Gastrocnemius medialis (tissue), 4 donors: ENCODE measurements around the gene ZNF576. TPM values are rescaled to one million over a fixed set of nuclear protein-coding genes. Genes with fewer than 3 reads are reported as not detected.
A peak's percentile ranks its signal among the peaks of the same experiment; 100 is the strongest.
"Not testable (repeated sequence)": the region's sequence is repeated elsewhere in the genome, so short reads cannot be mapped to it uniquely, and the experiment has no call there.

Experiments used
- ATAC-seq, 2 donors: fragments of 150-250 bp; one replicate each; pipeline ENCODE4 v1.9.1; 2016
- DNase-seq, 2 donors: peaks; one replicate each; pipeline ENCODE4 v3.0.0-alpha.2; 2019
- H3K27ac ChIP-seq, 4 donors: fragments of 200-600 bp; sonication (generic); 1 replicate in 1 of 4; 2 replicates in 3 of 4; pipeline ENCODE4 v1.5.1; 2016 to 2018; ENCODE audit warnings: mild to moderate bottlenecking in 2 of 4, moderate library complexity in 1 of 4
- H3K27me3 ChIP-seq, 3 donors: fragments of 200-600 bp; sonication (generic) in 2 of 3; 1 replicate in 1 of 3; 2 replicates in 2 of 3; pipeline versions ENCODE4 v1.5.1 to v1.6.0; 2016 to 2019; ENCODE audit warnings: mild to moderate bottlenecking in 1 of 3, moderate library complexity in 1 of 3
- H3K36me3 ChIP-seq, 2 donors: fragments of 200-600 bp; sonication (generic) in 1 of 2; one replicate each; pipeline ENCODE4 v1.5.1; 2017 to 2018
- H3K4me1 ChIP-seq, 2 donors: fragments of 200-600 bp; sonication (generic) in 1 of 2; one replicate each; pipeline ENCODE4 v1.5.1; 2016 to 2017; ENCODE audit warnings: mild to moderate bottlenecking in 2 of 2
- H3K4me3 ChIP-seq, 4 donors: fragments of 200-600 bp; sonication (generic) in 3 of 4; 1 replicate in 1 of 4; 2 replicates in 3 of 4; pipeline ENCODE4 v1.5.1; 2016 to 2019; ENCODE audit warnings: mild to moderate bottlenecking in 2 of 4
- H3K9me3 ChIP-seq, 3 donors: fragments of 200-600 bp; sonication (generic) in 2 of 3; 1 replicate in 1 of 3; 2 replicates in 2 of 3; pipeline ENCODE4 v1.5.1; 2016 to 2019
- POLR2A ChIP-seq, 2 donors: fragments of 450-650 bp; IDR thresholded peaks; one replicate each; pipeline ENCODE4 v1.6.1; 2017; ENCODE audit warnings: antibody characterized with exemption in 2 of 2, mild to moderate bottlenecking in 2 of 2, moderate library complexity in 2 of 2
- in situ Hi-C, 4 donors: fragments of 200-750 bp; cut with MboI; loops; one replicate each; pipeline versions ENCODE4 v1.15.0 to v1.8.0; 2017; ENCODE audit warnings: low sequenced_read_pairs in 4 of 4
- intact Hi-C: fragments of 100-400 bp; cut with DNase I; formaldehyde crosslinking; loops from one replicate; pipeline ENCODE4 v1.15.1; 2023; ENCODE audit warnings: low total_unique reads
- total RNA-seq, 4 donors: library from RNA; depleted of rRNA; stranded (reverse); fragments of >200 nt; gene quantifications; one replicate each; pipeline versions ENCODE4 v1.1.0 to v1.2.3, GENCODE V29; 2016
- TF ChIP-seq, protein P1 (sequence below), 5 experiments: fragments of 450-650 bp in 3 of 5; fragments of 200-600 bp in 2 of 5; sonication (generic) in 2 of 5; IDR thresholded peaks in 4 of 5; conservative IDR thresholded peaks in 1 of 5; 1 replicate in 4 of 5; 2 replicates in 1 of 5; pipeline ENCODE4 v1.5.1; 2016 to 2019; ENCODE audit warnings: antibody characterized with exemption in 5 of 5, mild to moderate bottlenecking in 3 of 5, moderate library complexity in 3 of 5

The ZNF576 gene, protein sequence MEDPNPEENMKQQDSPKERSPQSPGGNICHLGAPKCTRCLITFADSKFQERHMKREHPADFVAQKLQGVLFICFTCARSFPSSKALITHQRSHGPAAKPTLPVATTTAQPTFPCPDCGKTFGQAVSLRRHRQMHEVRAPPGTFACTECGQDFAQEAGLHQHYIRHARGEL
- total RNA-seq, result 10 to 100 TPM in 2 of 4 donors, 1 to 10 TPM in 2; 6.9 to 19.8 (median 11.6) TPM

DNA sequence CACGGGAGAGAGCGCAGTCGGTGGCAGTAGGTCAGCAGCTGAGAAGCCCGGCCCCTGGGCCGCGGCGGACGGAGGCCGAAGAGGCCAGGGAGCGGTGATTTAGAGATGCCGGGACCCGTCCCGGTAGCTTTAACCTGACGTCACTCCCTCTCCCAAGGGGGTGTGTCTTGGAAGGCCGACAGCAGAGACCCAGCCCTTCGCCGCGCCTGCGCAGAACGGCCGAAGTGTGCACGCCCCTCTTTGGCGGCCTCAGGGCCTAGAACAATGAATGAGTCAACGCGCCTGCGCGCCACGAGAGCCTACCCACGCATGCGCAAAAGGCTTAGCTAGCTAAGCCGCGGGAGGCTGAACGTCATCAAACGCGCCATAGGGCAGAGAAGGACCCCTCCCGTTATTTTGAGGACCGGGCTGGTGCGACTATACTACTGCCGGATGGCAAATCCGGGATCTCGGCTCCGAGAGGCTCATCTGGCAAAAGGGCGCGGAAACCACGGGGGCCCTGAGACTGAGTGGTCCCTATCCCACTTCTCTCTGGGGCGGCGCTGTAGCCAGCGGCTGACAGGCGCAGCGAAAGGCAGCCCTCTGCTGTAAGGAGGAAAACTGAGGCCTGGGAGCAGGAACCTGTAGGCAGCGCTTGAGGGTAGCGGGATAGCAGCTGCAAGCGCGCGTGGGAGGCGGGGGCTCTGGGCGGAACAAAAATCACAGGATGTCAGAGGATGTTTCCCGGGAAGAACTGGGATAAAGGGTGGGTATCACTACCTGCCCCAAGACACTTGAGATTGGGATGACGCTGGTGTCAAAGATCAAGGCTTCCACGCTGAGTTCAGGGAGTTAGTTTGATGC, at the start of gene ZNF576, which contains the start of gene IRGQ:
Gene ZNF576, plus strand, starts transcription at position 597 of the 843 bp plus-strand sequence. CDS start 514 bp downstream, outside the sequence.
Gene IRGQ, minus strand, starts transcription at position 136 of the 843 bp plus-strand sequence. CDS start 796 bp downstream, outside the sequence.
- peaks cover 27 to 34% of the 10 kb centered on the region in 2 donors for H3K4me1 ChIP-seq
- H3K4me3 ChIP-seq, result peak within 1 kb of the TSS; percentile 65 to 86 (median 77)
- H3K27ac ChIP-seq, result peak within 1 kb of the TSS; percentile 93 to 98 (median 96)
- DNase-seq (peak; percentile 100), ATAC-seq (peak; percentile 97)
- intact Hi-C loops (loop anchor here (1.0 to 2.0 kb wide), 5 partner anchors 21 to 159 kb away; partner anchors contain the start of genes PINLYP, XRCC1, ZNF428 and ZNF575), in situ Hi-C loops (no loop called here)
- TF ChIP-seq, protein P1, sequence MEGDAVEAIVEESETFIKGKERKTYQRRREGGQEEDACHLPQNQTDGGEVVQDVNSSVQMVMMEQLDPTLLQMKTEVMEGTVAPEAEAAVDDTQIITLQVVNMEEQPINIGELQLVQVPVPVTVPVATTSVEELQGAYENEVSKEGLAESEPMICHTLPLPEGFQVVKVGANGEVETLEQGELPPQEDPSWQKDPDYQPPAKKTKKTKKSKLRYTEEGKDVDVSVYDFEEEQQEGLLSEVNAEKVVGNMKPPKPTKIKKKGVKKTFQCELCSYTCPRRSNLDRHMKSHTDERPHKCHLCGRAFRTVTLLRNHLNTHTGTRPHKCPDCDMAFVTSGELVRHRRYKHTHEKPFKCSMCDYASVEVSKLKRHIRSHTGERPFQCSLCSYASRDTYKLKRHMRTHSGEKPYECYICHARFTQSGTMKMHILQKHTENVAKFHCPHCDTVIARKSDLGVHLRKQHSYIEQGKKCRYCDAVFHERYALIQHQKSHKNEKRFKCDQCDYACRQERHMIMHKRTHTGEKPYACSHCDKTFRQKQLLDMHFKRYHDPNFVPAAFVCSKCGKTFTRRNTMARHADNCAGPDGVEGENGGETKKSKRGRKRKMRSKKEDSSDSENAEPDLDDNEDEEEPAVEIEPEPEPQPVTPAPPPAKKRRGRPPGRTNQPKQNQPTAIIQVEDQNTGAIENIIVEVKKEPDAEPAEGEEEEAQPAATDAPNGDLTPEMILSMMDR (IDR thresholded peaks at IDR 0.05 in 4 of 5, conservative IDR thresholded peaks at IDR 0.05 in 1 of 5), result peak in 2 of 5 experiments; percentile 8
- TF ChIP-seq POLR2A (IDR thresholded peaks at IDR 0.05), result peak; percentile 89 to 93
- H3K27me3 ChIP-seq, result no peaks in the 10 kb centered on the region
- H3K36me3 ChIP-seq, result peaks cover 0 to 49% of the 10 kb centered on the region in 2 donors
- no peaks in the 10 kb centered on the region for H3K9me3 ChIP-seq

DNA sequence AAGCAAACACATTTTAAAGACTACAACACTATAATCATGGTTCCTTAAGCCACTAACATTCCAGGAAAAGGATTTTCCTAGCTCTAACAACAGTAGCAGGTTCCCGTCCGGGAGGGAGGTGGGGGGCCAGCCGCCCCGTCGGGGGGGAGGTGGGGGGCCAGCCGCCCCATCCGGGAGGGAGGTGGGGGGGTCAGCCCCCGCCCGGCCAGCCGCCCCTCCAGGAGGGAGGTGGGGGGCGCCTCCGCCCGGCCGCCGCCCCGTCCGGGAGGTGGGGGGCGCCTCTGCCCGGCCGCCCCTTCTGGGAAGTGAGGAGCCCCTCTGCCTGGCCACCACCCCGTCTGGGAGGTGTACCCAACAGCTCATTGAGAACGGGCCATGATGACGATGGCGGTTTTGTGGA, 48.5 kb upstream of the ZNF576 start:
- H3K4me1 ChIP-seq, ATAC-seq, H3K9me3 ChIP-seq, H3K4me3 ChIP-seq, DNase-seq, intact Hi-C loops, H3K27ac ChIP-seq, H3K27me3 ChIP-seq: not testable (repeated sequence)
- H3K36me3 ChIP-seq, result peaks cover 0 to 56% of the 10 kb centered on the region in 2 donors
- in situ Hi-C loops, result loop anchor here in 1 of 4 donors (25.0 kb wide), 1 partner anchor 114 kb away; the partner anchor contains the start of gene PLAUR

DNA sequence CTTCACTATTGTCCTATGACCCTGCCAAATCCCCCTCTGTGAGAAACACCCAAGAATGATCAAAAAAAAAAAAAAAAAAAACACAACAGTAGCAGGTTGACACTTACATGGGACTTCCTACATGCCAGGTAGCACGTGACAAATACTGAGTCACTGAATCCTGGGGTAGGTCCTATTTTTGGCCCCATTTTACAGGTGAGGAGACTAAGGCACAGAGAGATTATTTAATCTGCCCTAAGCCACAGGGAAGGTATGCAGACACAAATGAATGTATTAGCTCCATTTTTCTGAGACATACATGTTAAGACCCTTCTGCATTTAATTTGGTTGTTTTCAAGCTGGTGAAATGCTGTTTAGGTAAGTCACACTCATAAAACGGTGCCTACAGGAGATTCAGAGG, 47.7 kb upstream of the ZNF576 start:
- in situ Hi-C loops, result loop anchor here in 1 of 4 donors (25.0 kb wide), 1 partner anchor 114 kb away; the partner anchor contains the start of gene PLAUR
- ATAC-seq, result no peak
- intact Hi-C loops, result no loop called here
- H3K27me3 ChIP-seq, result no peaks in the 10 kb centered on the region
- no peaks in the 10 kb centered on the region for H3K9me3 ChIP-seq
- TF ChIP-seq, protein P1 (IDR thresholded peaks at IDR 0.05 in 4 of 5, conservative IDR thresholded peaks at IDR 0.05 in 1 of 5), result no peak
- TF ChIP-seq POLR2A (IDR thresholded peaks at IDR 0.05), result no peak
- no peak for DNase-seq
- peaks cover 0 to 53% of the 10 kb centered on the region in 2 donors for H3K36me3 ChIP-seq
- H3K4me1 ChIP-seq, result no peaks in the 10 kb centered on the region
- no peak overlapping the region for H3K4me3 ChIP-seq
- H3K27ac ChIP-seq, result no peak overlapping the region

DNA sequence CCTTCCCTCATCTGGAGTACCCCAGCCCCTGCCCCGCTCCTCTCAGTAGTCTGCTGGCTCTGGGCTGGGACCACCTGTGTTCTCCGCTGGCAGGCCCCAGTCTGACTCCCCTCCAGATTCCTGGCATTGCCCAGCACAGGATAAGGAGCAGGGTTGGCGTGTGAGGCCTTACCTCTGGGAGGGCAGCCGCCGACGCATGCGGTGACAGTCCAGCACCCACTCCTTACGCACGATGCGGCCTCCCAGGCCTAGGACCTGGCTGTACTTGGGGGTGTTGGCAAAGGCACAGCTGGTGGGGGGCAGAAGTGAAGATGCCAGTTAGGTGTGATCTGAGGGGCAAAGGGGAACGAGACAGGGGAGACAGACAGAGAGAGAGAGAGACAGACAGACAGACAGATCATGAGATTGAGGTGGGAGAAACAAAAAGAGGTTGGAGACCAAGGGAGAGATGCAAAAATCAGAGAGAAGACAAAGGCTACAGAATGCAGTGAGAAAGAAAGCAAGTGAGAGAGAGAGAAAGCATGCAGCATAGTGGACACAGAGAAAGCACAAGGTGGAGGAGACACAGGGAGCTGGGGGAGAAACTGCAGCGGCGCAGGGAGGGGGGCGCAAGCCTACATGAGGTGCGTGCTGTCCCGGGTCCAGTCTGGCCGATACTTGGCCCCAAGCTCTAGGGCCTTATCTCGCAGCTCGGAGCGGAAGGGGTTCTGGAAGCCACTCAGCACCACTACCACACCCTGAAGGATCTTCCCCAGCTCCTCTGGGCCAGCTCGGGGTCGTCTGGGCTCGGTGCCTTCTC, 44.8 kb upstream of the ZNF576 start:
- in situ Hi-C loops, result no loop called here
- no peak for TF ChIP-seq POLR2A (IDR thresholded peaks at IDR 0.05)
- TF ChIP-seq, protein P1 (IDR thresholded peaks at IDR 0.05 in 4 of 5, conservative IDR thresholded peaks at IDR 0.05 in 1 of 5), result no peak
- H3K27me3 ChIP-seq, result no peaks in the 10 kb centered on the region
- H3K4me3 ChIP-seq, result no peak overlapping the region
- no peak for ATAC-seq
- no peaks in the 10 kb centered on the region for H3K4me1 ChIP-seq
- H3K9me3 ChIP-seq, result no peaks in the 10 kb centered on the region
- no peak overlapping the region for H3K27ac ChIP-seq
- no peak for DNase-seq
- H3K36me3 ChIP-seq, result peaks cover 0 to 45% of the 10 kb centered on the region in 2 donors
- intact Hi-C loops, result no loop called here
